ENCODE measurements around the gene HEY2. TPM values are rescaled to one million over a fixed set of nuclear protein-coding genes. Genes with fewer than 3 reads are reported as not detected.

The HEY2 gene
- total RNA-seq, 1 experiment from 2014 or later: 6.6 TPM

- Histone ChIP-seq H2BK5ac (ENCODE audit: insufficient read length, low read length) (no peak overlapping the region), H3K18ac (ENCODE audit: insufficient read length, low read depth, low read length) (no peak overlapping the region), H3K14ac (ENCODE audit: insufficient read depth, low read length) (no peak overlapping the region), H2BK20ac (ENCODE audit: low read depth, low read length, poor library complexity, severe bottlenecking) (no peak overlapping the region), H3K4ac (ENCODE audit: low read depth, low read length) (no peak overlapping the region), H3K79me1 (ENCODE audit: insufficient read depth, low read depth, low read length, poor library complexity, severe bottlenecking) (no peaks in the 10 kb centered on the region), H3K4me1 (ENCODE audit: insufficient read depth, low read length) (peaks cover 8% of the 10 kb centered on the region), H3K27ac (ENCODE audit: insufficient read length, low read depth, low read length) (no peak overlapping the region), H2BK15ac (ENCODE audit: low read depth, low read length) (no peak overlapping the region), H4K20me1 (ENCODE audit: control insufficient read depth, insufficient read depth, insufficient read length) (no peaks in the 10 kb centered on the region), H2BK12ac (ENCODE audit: insufficient read length, low read depth, low read length) (no peak overlapping the region), H3K27me3 (ENCODE audit: insufficient read depth, low read length) (peaks cover 10% of the 10 kb centered on the region; the same call in 1 of the 2 replicates), H3K56ac (ENCODE audit: insufficient read length, low read depth, low read length) (no peak overlapping the region), H3T11ph (ENCODE audit: low read length) (no peak overlapping the region), H3K9ac (ENCODE audit: extremely low read depth, insufficient read length, low read length) (no peak overlapping the region), H3K23me2 (ENCODE audit: insufficient read length, low read depth, low read length, poor library complexity, severe bottlenecking) (peaks cover 26% of the 10 kb centered on the region), H3K4me2 (ENCODE audit: insufficient read depth, insufficient read length, low read length) (peak overlapping the region; percentile 98), H2AFZ (ENCODE audit: low read length) (no peak overlapping the region), H2AK5ac (ENCODE audit: insufficient read length, low read length) (no peak overlapping the region), H3K9me3 (ENCODE audit: control insufficient read depth, low read depth, low read length) (no peaks in the 10 kb centered on the region), H3K79me2 (ENCODE audit: insufficient read depth, low read length) (peaks cover 2% of the 10 kb centered on the region; the same call in 1 of the 2 replicates), H4K5ac (ENCODE audit: insufficient read length, low read depth, low read length) (no peak overlapping the region), H4K91ac (ENCODE audit: insufficient read length, low read depth, low read length) (no peak overlapping the region), H4K8ac (replicated peaks; ENCODE audit: insufficient read length, low read depth, low read length) (no peak overlapping the region), H2BK120ac (ENCODE audit: low read depth, low read length, poor library complexity, severe bottlenecking) (no peak overlapping the region), H3K23ac (ENCODE audit: insufficient read length, low read depth, low read length) (no peak overlapping the region)
- no peak for DNase-seq
- H3K4me3 Mint-ChIP-seq: peak overlapping the region; percentile 28 to 98
- WGBS (ENCODE audit: extremely low coverage, insufficient read length, low lambda C conversion rate): no CpG with 5 or more reads among the region's 6 CpGs
- no peak for TF ChIP-seq CTCF (conservative IDR thresholded peaks at IDR 0.05)
- H3K36me3 Mint-ChIP-seq (ENCODE audit: insufficient read depth in 1 of 3, low read depth in 3 of 3): peaks cover 0 to 13% (median 11%) of the 10 kb centered on the region in 3 experiments; a peak in 4 of 7 replicates
- peaks cover 62 to 66% of the 10 kb centered on the region in 2 experiments for H3K4me1 Mint-ChIP-seq
- peaks cover 30% of the 10 kb centered on the region for H3K27me3 Mint-ChIP-seq (ENCODE audit: low read depth)
- H3K27ac Mint-ChIP-seq: peak overlapping the region in 2 of 3 experiments; percentile 44 to 93; a peak in 3 of 7 replicates
- H3K9me3 Mint-ChIP-seq: no peaks in the 10 kb centered on the region; a peak in 1 of 5 replicates
Measured at GRCh38 chr6:125751334-125751916, 2.0 kb downstream of the HEY2 start.

Measured in H9 (cell line).